OCI-LY7 (cell line): ENCODE data around the gene PSPH.

Experiments used
- CTCF ChIP-seq: fragments of 200-600 bp; sonication (generic); conservative IDR thresholded peaks from 2 replicates; pipeline ENCODE4 v1.5.1; 2014; ENCODE audit warnings: mild to moderate bottlenecking, antibody characterized with exemption, low read length, moderate library complexity, mixed read lengths
- EZH2phosphoT487 ChIP-seq: fragments of 200-600 bp; sonication (generic); IDR thresholded peaks from 2 replicates; pipeline ENCODE4 v1.6.1; 2018; ENCODE audit warnings: low read depth, borderline replicate concordance, mild to moderate bottlenecking, mixed run types, antibody characterized with exemption, low read length, moderate library complexity, mixed read lengths

DNA sequence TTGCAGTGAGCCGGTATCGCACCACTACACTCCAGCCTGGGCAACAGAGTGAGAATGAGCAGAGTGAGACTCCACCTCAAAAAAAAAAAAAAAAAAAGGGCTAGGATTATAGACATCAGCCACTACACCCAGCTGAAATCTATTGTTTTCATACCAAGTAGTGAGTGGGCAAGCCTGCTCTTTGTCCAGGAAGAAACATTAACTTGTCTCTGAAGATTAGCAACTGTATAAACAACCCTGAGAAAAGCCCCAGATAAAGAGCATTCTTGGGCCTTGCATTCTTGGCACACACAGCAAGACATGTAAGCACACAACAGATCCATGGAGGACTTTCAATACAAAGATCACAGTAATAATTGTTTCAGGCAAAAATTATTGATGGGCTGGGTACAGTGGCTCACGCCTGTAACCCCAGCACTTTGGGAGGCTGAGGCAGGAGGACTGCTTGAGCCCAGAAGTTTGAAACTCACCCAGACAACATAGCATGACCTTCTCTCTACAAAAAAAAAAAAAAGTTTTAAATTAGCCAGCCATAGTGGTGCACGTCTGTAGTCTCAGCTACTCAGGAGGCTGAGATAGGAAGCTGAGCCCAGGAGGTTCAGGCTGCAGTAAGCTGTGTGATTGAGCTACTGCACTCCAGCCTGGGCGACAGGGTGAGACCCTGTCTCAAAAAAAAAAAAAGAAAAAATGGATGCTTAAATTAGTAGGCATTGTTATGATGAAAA is 4.4 kb downstream of the PSPH start:
- TF ChIP-seq CTCF = no peak
- no peak for TF ChIP-seq EZH2phosphoT487
